Anterior cingulate cortex (tissue), 58 donors: ENCODE results near the gene PPDPF.
"Not testable (repeated sequence)": the region's sequence is repeated elsewhere in the genome, so short reads cannot be mapped to it uniquely, and the experiment has no call there.

Experiments
- DNase-seq, 58 donors: peaks; one replicate each; lab custom pipeline; 2025; lab: John Stamatoyannopoulos, UW

PPDPF gene

DNA sequence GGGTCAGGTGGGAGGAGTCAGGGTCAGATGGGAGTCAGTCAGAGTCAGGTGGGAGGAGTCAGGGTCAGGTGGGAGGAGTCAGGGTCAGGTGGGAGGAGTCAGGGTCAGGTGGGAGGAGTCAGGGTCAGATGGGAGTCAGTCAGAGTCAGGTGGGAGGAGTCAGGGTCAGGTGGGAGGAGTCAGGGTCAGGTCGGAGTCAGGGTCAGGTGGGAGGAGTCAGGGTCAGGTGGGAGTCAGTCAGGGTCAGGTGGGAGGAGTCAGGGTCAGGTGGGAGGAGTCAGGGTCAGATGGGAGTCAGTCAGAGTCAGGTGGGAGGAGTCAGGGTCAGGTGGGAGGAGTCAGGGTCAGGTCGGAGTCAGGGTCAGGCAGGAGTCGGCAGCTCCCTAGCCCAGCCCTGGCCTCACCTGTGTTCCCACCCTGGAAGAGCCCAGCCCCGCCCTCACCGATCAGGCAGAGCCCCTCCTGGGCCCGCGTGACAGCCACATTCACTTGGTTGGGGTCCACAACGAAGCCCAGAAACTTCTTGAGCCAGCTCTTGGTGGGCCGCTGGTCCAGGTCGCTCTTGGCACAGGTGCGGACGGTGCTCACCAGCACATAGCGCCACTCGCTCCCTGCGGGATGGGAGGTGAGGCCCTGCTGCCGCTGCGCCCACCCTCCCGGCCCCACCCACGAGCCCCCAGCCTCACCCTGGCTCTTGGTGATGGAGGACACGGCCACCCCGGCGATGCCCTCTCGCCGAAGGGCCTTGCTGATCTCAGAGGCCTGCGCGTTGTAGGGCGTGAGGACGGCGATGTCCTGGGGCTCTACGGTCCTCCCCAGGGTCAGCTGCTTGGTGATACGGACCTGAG lies 39.1 kb downstream of the PPDPF start:
- DNase-seq: not testable (repeated sequence)

DNA sequence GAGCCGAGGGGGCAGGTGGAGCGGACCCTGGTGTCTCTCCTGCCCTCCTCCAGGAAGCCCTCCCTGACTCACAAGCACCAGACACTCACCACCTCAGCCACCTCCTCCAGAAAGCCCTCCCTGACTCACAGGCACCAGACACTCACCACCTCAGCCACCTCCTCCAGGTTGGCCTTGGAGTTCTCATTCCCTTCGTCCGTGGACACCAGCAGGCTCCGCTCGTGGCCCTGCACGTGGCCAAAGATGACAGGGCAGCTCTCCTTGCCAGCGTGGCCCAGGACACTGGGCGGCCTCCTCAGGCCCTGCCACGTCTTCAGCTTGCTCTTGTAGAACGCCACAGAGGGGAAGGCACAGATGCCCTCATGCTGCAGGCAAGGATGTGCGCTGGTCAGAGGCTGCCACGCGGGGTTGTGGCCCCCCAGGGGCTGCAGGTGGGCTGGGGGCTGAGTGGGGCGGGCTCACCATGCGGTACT lies 39.8 kb downstream of the PPDPF start:
- no peak for DNase-seq

DNA sequence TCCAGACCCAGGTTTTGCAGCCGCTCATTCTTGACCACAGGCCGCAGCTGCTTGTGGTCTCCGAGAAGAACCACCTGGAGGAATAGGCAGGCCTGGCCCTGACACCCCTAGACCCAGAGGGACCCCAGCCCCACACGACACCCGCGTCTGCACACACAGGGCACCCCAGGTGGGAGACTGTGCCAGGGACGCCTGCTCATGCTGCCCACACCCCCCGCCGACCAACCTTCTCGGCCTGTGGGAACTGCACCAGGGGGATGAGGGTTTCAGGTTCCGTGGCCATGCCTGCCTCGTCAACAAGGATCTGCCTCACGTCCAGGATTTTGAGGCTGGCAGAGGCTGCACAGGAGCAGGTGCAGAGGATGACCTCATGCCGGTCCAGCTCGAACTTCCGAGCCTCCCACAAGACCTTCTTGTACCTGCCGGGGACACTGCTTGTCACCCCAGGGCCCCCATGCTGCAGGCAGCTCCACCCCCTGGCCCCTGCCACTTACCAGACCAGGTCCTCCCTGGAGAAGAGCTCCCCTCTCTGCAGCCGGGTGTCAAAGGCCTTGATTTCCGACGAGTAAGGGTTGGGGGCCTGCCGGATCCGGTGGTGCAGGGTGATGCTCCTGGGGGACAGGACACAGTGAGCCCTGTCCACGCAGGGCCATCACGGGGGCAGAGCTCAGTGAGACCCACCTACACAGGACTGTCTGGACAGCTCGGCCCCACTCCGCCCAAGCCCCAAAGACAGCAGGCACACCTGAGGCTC lies 40.5 kb downstream of the PPDPF start:
- no peak for DNase-seq

DNA sequence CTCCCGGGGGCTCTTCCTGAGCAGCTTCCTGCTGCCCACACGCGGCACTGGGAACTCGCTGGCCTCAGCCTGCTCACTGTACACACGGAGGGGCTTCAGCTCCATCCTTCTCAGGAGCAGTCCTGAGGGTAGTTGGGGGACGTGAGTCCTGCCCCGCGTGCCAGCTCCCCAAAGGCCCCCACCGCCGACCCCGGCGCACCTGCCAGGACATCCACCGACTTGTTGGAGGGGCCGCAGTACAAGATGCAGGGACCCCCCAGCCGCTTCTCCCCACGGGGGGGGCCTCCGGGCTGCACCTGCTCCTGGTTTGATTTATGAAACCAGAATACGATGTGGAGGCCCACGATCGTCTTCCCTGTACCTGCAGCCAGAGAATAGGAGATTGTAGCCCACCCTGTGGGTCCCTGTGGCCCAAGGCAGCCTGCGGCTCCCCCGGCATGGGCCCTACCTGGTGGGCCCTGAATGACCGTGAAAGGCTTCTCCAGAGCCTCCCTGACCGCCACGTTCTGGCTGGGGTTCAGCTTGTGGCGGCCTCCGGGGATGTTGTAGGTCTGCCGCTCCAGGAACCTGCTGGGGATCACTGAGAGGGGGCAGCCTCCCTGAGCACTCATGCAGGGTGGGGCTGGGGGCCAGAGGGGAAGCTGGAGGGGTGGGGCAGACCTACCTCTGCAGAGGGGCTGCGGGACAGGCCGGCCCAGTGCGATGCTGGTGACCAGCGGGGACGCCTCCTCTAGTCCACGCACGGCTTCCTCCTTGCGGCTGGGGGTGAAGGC lies 41.2 kb downstream of the PPDPF start:
- DNase-seq: no peak

DNA sequence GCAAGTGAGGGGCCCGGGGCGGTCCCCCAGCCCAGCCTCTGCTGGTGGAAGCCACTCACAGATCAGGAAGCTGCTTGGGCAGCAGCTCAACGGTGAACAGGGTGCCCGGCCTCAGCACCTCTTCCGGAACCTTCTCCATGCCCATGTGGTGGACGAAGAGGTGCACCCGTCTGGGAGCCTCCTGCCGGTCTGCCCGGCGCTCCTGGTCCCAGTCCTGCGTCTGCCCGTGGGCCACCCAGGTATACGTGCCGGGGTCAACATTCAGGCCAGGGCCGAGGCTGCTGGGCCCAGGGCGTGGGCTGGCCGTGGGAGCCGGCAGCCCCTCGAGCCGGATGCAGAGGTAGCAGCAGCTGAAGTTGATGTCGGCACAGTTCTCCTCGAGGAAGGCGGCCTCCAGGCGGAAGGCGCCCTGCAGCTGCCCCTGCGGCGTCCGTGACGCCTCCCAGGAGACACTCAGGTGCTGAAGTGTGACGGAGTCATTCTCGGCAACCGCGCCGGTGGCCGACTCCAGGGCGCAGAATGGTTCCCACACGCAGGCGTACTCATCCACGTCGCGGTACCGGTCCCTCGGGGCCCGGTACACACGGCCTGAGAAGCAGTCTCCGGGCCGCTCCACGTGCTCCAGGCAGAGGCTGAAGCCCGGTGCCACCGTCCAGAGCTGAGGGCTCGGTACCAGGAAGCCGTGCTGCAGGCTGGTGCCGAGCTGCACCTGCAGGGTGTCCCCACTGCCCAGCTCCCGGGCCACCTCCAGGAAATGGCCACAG lies 42.1 kb downstream of the PPDPF start:
- DNase-seq: no peak

DNA sequence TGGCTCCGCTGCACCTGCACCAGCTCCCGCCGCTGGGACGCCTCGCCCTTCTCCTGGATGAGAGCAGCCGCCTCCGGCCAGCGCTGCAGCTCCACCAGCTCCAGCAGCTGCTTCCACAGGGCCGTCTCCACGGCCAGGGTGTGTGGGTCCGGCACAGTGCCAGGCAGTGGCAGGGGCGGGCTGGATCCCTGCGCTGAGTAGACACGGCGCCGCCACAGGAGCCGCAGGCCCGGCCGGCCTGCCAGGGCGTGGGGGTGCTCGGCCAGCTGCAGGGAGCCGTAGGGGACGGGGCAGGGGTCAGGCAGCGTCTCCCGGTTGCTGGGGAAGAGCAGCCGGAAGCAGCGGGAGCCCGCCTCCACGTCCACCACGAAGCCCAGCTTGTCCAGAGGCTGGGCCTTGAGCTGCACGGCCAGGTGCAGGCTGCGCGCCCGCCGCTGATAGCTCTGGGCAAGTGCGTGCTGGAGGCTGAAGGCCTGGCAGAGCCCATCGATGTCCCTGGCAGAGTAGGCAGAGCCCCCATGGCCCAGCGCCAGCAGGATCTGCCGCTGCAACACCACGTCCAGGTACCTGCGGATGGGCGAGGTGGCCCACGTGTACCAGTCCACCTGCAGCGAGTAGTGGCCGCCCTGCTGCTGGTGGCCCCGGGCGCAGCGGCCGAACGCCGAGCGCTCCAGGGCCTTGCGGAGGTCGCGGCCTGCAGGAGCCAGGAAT lies 42.8 kb downstream of the PPDPF start:
- DNase-seq: no peak

DNA sequence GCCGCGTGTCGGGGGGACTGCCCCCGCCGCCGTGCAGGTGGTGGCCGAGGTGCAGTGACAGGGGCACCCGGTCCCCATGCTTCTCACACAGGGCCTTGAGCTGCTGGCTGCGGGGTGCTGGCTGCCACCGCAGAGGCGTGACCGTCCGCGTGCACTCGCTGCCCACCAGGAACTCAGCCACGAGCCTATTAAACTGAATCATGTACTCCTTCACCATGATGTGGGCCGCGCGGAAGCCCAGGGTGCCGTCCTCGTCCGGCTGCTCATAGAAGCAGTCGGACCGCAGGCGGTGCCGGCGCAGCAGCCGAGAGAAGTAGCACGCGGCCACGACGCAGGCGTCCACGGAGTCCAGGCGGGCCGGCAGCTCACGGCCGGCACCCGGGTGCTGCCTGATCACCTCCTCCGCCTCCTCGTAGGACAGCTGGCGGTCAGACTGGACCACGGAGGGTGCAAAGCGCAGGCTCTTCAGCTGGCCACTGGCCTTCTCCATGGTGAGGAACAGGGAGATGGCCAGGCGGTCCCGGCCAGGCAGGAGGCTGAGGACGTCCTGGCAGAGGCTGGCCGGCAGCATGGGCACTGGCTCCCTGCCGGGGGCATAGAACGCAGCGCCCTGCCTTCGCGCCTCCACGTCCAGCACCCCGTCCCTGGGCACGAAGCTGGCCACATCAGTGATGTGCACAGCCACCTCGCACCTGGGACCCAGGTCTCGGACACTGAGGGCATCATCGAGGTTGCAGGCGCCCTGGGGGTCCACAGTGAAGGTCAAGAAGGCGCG lies 43.7 kb downstream of the PPDPF start:
- no peak for DNase-seq

DNA sequence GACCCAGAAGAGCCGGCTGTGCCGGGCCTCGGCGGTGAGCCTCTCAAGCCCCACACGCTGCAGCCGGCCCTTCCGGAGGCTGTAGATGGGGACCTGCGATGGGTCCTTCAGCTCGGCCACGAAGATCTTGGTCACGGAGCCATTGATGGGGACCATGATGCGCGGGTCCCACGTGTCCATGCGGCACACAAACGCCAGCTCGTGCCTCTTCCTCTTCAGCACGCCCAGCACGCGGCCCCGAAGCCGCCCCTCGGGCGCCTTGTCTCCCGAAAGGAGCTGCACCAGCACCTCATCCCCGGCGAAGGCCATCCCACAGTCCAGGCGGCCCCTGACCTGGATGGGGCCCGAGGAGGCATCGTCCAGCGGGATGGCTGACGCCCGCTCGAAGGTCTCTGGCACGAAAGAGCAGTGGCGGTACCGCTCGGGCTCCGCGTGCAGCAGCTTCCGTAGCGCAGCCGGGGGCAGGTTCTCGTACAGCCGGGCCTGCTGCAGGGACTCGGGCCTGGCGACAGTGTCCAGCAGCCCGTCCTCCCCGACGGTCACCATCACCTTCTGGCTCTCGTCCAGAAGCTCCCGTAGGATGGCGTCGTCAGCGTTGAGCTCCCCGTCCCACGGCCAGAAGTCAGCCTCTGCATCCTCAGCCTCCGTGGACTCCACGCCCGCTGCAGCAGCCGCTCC lies 44.6 kb downstream of the PPDPF start:
- DNase-seq: no peak

DNA sequence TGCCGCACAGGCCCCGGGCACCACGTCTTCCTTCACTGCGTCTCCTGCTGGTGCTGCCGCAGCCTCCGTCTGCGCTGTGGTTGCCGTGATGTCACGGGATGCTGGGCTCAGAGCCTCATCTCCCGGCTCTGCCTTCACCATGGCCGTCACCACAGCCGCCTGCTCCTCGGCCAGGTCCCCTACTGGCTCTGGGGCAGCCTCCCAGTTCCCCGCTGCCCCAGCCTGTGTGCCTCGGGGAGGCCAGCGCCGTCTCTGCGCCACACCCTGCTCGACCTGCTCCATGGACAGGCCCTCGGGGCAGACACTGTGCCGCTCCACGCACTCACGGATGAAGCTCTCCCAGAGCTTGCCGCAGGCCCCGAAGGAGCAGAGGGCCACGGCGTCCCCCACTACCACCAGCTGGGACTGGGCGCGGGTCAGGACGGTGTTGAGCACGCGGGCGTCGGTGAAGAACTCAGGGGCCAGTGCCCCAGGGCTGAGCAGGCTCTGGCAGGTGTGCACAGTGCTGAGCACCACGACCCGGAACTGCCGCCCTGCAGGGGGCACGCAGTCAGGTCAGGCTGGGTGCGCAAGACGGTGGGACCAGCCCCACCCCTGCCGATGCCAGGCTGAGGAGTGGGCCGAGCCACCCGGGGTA lies 45.3 kb downstream of the PPDPF start:
- DNase-seq: no peak

DNA sequence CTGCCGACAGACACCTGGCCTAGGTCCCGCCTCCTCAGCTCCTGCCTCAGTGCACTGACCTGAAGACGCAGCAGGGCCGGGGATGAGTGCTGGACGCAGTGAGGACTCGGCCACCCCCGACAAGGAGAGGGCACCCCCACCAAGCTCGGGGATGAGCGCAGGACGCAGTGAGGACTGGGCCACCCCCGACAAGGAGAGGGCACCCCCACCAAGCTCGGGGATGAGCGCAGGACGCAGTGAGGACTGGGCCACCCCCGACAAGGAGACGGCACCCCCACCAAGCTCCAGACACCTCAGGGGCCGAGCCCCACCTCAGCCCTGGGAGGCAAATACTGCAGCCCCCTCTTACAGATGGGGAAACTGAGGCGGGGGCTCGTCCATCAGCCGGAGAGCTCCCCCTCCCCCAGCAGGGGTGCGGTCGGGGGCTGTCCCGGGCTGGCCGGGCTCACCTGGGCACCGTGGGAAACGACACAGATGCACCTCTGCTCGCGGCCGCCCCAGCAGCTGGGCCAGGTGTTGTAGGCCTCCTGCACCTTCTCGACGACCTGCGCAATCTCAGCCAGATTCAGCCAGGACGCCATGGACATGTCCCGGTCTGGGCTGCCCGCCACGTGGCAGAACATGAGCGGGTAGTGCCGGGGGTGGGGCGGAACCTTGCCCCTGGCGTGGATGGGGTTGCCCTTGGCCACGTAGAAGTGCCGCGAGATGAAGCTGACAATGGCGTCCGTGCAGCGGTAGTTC lies 46.0 kb downstream of the PPDPF start:
- DNase-seq: no peak

DNA sequence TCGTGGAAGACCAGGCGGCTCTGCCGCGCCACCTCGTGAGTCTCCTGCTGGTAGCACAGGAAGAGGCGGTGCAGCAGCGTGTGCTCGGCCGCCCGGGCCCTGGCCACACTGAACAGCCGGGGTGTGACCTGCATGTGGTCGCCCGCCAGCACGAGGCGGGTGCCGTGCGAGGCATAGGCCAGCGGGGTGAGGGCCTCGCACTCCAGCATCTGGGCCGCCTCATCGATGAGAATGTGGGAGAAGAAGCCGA lies 46.5 kb downstream of the PPDPF start:
- no peak for DNase-seq

DNA sequence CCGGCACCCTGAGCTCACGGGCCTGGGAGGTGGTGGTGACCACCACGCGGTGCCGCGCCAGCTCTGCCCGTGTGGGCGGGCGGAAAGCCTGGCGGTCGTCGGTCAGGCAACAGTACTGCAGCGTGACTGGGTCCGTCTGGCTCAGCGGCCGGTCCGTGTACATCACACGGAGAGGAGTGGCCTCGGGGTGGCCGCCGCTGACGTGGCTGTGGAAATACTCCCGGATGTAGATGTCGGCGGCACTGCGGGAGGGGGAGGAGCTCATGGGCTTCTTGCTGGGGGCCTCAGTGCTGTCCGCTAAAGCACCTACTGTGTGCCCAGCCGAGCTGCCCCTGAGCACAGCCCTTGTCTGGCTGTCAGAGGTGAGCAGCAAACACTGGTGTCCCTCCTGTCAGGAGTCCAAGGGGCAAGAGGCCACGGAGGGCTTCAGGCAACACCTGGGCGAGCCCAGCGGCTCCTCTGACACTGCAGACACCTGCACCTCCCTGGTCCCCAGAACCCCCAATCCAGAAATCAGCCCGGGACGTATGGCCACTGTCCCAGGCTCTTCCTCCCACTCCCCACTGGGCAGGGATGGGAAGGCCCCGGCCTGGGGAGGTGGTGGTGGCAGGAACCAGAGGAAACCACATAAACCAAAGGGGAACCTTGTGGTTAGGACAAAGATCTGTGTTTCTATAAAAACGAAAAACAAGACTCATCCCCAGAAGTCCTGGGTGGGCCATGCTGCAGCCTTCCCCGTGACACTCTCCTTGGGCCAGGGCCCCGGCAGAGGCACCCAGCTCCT lies 47.0 kb downstream of the PPDPF start:
- DNase-seq: peak in 5 of 58 donors; percentile 5 to 35 (median 13)

DNA sequence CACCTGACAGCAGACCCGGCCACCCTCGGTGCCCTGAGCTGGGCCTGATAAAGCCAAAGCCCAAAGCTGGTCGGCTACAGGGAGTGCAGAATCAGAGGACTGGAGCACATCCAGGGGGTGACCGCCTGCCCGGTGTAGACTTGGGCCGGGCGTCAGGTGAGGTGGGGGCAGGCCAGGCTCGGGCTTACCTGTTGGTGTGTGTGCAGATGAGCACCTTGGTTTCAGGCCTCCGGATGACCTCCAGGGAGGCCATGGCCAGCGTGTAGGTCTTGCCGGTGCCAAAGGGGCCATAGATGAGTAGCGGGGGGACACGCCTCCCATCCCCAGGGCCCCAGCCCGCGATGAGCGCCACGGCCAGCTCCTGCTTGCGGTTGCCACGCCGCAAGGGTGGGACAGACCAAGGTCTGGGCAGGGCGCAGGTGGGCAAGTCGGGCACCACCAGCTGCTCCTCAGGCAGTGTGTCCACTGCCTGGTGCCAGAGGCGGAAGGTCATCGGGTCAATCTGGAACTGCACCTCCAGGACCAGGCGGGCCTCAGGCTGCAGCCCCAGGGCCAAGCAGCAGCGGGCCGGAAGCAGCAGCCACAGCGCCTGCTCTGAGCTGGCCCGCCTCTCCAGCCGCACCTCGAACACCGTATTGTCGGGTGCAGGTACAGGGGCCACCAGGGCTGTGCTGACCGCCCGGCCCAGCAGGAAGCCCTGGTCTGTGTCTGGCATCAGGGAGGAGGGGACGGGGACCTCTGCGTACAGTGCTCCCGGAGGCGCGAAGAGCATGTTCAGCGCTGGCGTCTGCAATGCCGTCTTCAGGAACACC lies 47.8 kb downstream of the PPDPF start:
- DNase-seq: no peak

DNA sequence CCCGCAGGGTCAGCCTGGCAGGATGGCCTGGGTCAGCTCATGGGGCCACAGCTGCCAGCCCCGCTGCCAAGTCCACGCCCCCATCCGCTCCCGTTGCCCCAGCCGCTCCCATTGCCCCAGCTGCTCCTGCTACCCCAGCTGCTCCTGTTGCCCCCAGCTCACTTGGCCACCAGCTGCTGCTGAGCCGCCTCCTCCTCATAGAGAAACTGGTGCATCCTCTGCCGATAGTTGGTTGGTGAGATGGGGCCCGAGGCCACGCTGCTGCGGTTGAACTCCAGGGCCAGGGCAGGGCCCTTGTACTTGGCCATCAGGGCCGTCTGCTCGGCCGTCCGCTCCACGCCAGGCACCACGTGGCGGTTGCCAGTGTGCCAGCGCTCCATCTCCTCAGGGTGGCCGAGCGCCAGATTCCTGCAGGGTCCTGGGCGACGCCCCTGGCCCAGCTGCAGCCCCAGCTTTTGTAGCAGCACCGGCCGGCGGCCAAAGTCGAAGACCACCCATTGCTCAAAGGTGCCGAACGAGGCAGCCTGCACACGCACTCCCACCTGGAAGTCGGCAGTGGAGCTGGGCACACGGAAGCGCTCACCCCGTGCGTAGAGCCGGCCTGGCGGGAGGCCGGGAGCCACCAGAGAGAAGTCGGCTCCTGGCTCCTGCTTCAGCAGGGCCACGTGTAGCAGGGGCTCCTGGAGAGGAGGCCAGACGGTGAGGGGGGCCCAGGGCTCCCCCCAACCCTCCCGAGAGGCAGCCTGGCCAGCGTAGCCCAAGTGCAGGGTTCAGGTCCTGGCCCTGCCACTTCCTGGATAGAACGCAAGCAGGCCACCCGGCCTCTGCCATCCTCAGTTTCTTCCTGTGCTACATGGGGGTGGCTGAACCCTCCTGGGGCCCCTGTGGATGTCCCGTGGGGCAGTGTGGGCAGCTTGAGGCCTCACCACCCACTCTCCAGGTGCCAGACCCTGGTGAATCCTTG lies 48.7 kb downstream of the PPDPF start:
- peak in 1 of 58 donors; percentile 9 for DNase-seq
